Myocyte (in vitro differentiated cells): Measurements from ENCODE around the gene BZW2. TPM values are rescaled to one million over a fixed set of nuclear protein-coding genes. Genes with fewer than 3 reads are reported as not detected.
A peak's percentile ranks its signal among the peaks of the same experiment; 100 is the strongest.
"Not testable (repeated sequence)": the region's sequence is repeated elsewhere in the genome, so short reads cannot be mapped to it uniquely, and the experiment has no call there.

ENCODE experiments used
- DNase-seq: peaks from one replicate; pipeline ENCODE4 v3.0.0-alpha.2; 2012; ENCODE audit warnings: low read depth
- total RNA-seq: library from RNA; depleted of rRNA; stranded (reverse); fragments of >200 nt; gene quantifications from 2 replicates; pipeline ENCODE4 v1.2.3, GENCODE V29; 2014

Gene BZW2
- total RNA-seq, 1 donor from 2014 or later, result 166 TPM

GRCh38 chr7:16644636-16645592 lies 1.1 kb upstream of the BZW2 start:
- DNase-seq, result peak; percentile 64

- DNase-seq, result peak; percentile 33
Observed at GRCh38 chr7:16646472-16647072, 591 bp downstream of the BZW2 start.

GRCh38 chr7:16647435-16647960 lies 1.5 kb downstream of the BZW2 start:
- peak; percentile 57 for DNase-seq

DNA sequence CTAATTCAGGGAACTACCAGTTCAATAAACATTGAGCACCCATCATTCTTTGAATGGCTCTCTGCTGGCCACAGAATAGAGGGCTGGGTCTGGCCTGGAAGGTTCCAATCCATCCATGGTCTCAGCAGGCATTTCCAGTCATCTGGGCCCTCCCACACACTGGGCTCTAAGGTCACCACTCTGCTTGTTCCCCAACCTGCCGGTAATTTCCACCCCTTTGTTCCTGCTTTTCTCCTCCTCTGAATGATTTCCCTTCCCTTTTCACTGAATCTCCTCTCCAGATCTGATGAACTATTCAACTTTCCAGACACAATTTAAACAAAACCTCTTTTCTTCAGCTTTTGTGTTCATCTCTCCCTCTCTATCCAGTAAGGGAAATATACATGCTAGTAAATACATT lies 2.6 kb downstream of the BZW2 start:
- DNase-seq, result no peak

DNA sequence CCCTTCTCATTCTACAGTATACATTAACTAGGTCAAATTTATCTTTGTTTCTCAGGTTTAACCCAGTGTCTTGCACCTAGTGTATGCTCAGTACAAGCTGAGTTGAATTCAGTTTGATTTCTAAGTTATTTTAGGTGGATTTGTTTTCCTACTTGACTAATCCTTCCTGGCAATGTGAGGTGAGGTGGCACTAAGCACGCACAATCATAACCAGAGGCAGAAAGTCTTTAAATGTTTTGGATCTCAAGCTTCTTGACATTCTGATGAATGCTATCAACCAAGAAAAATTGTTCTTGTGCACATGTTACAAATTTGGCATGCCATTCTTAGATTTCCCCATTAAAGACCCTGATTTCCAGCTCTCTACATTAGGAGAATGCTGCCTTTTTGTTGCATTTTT lies 3.2 kb downstream of the BZW2 start:
- DNase-seq, result no peak

DNA sequence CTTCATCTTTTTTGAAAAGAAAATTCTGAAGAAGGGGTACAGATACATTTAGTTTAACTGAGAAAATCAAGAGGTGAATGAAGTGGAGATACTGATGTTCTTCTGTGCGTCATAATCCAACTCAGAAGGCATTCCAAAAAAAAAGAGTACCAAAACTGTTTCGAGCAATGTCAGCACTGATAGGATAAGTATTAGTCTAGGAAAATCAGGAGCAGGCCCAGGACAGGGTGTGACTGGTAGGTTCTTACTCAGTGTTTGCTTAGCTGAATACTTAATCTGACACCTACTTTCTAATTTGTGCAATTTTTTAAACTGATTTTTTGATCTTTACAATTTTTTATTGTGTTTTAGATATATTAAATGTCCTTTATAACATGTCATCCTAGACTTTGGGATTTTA lies 4.3 kb downstream of the BZW2 start:
- DNase-seq, result no peak

DNA sequence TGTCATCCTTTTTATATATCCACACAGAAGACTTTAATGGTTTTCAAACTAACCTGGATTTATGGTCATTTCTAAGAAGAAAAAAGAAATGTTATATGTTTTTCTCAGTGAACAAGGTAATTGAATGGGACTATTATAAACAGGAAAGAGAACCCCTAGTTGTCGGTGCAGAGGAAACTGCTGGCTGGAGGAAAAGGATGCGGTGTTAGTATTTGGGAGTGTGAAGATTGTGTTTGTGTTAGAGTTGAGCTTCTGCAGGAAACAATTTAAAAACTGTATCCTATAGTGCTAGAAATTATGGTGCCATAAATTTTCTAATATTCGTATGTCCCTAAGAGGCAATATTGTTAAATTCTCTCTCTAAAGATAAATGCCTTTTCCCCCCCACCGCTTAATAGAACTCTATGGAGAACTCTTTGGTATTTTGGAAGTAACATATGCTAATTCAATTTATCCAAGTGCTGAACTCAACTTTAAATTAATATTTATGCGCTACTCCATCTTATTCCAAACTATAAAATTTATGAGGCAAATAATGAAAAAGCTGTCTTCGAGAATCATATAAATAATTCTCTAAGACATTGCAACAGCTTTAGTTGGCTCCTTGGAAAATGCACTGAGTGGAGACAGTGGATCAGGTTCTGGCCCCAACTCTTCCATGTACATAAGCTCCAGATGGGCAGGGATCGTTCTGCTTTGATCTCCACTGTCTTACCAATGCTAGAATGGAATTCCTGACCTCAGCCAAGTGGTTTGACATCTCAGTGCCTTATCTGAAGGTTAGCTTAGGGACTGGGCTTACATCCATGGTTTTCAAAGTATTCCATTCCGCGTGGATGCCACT lies 5.6 kb downstream of the BZW2 start:
- DNase-seq, result no peak

DNA sequence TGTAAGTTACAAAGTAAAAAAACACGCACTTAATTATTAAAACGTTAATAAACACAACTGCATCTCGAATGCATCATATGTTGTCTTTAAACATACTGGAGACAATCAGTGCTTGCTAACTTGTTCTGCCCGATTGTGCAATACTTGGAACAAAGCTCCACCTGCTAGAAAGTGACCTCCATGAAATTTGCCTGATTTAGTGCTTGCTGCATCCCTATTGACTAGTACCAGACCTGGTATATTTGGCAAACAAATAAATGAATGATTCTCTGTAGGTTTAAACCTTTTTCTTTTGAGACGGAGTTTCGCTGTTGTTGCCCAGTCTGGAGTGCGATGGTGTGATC lies 6.2 kb downstream of the BZW2 start:
- DNase-seq, result no peak

GRCh38 chr7:16652888-16653287 lies 6.9 kb downstream of the BZW2 start:
- DNase-seq, result no peak

- no peak for DNase-seq
Observed at GRCh38 chr7:16655394-16655793, 9.4 kb downstream of the BZW2 start.

GRCh38 chr7:16656141-16656540 lies 10.2 kb downstream of the BZW2 start:
- no peak for DNase-seq

GRCh38 chr7:16657656-16658279 lies 11.8 kb downstream of the BZW2 start:
- peak; percentile 63 for DNase-seq

GRCh38 chr7:16659854-16660497 lies 14.0 kb downstream of the BZW2 start:
- DNase-seq, result not testable (repeated sequence)

DNA sequence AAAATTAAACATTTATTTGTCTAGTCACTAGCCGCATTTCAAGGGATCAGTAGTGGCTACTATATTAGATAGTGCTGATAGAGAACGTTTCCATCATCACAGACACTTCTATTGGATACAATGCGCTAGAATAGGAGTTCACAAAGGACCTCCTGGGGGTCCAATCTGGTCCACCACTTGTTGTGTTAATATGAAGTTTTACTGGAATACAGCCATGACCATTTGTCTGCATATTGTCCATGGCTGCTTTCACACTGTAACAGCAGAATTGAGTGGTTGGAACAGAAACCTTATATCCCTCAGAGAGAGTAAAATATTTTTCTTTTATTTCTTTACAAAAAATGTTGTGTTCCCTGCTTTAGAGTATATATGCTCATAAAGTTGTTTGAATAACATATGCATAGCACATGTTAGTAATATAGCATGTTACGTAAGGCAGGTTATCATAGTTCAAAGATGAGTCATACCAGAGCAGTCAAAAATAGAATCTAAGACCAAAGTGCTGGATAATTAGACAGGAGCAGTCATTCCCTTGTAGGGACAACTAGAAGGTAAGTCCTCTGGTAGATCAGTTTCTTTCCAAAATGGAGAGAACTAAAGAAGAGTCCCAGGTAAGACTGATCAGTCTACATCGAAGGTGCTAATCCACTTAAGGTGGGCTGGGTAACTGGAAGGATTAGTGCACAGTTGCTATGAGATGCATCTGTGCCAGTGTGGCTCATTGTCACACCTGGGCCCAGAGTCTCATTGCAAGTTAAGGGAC lies 14.9 kb downstream of the BZW2 start:
- DNase-seq, result peak; percentile 49

- peak; percentile 56 for DNase-seq
Observed at GRCh38 chr7:16661924-16662323, 15.9 kb downstream of the BZW2 start.

DNA sequence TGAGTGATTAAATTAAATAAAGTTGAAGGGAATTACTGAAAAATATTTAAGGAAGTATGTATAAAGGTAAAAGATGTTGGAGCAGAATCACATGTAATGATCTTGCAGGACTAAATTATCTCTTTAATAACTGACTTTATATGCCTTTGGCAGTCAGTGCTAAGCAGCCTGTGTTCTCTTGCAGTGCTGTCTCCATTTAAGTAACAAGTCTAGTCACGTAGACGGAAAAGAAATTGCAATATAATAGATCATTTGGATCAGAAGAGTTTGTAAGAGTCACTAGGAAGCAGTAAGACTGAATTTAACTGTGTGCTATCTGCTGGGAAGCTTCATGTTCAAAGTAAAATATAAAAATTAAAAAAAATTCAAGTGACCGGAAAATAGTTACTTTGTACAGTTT lies 21.4 kb downstream of the BZW2 start:
- DNase-seq, result no peak

GRCh38 chr7:16668049-16668858 lies 22.3 kb downstream of the BZW2 start:
- peak; percentile 88 for DNase-seq

- DNase-seq, result peak; percentile 32
Observed at GRCh38 chr7:16668978-16669377, 23.0 kb downstream of the BZW2 start.

DNA sequence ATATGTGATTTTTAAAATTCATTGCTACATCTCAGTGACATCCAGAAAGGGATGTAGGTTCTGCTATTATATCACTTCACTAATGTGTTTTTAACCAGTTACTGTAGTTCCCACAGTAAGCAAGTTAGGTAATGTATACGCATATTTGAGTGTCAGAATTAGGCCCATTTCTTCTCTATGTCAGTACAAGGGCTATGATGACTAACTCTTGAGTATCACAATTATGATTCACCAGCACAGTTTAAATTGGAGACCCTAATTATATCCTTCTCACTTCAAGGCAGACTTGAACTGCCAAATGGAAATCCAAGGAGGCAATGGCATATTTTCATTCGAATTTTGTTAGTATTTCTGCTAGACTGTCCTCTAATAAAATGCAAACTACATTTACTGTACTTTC lies 23.6 kb downstream of the BZW2 start:
- DNase-seq, result peak; percentile 15
